ENCODE data around the gene OR13C2. TPM values are rescaled to one million over a fixed set of nuclear protein-coding genes. Genes with fewer than 3 reads are reported as not detected.
"Not testable (repeated sequence)": the region's sequence is repeated elsewhere in the genome, so short reads cannot be mapped to it uniquely, and the experiment has no call there.

Gene OR13C2
- total RNA-seq, 1 donor from 2014 or later: not detected

DNA sequence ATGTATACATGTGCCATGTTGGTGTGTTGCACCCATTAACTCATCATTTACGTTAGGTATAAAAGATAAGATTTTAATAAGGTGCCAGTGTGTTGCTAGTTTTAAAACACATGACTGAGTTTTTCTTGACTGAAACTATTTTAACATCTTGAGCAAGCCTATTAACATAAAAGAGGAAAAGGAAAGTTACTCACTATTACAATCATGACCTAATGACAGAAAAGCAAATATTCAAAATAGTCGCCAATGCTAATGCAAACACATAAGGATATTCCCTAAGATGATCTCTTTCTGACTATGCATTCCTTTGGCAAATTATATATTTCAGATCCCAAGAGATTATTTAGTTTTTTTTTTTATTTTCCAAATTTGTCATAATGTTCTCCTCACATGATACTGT lies 5.8 kb upstream of the OR13C2 start:
- no peaks in the 10 kb centered on the region for H3K4me1 Mint-ChIP-seq (ENCODE audit: low read depth, unreplicated experiment)
- H3K9me3 Mint-ChIP-seq (ENCODE audit: unreplicated experiment): no peaks in the 10 kb centered on the region
- no peak for TF ChIP-seq CTCF (IDR thresholded peaks at IDR 0.05; ENCODE audit: partially characterized antibody, unreplicated experiment)
- no peak overlapping the region for H3K27ac Mint-ChIP-seq (ENCODE audit: unreplicated experiment)
- no peak overlapping the region for H3K4me3 Mint-ChIP-seq (ENCODE audit: unreplicated experiment)
- H3K36me3 Mint-ChIP-seq (ENCODE audit: unreplicated experiment): no peaks in the 10 kb centered on the region
- peaks cover 1% of the 10 kb centered on the region for H3K27me3 Mint-ChIP-seq (ENCODE audit: unreplicated experiment)
- DNase-seq: no peak

DNA sequence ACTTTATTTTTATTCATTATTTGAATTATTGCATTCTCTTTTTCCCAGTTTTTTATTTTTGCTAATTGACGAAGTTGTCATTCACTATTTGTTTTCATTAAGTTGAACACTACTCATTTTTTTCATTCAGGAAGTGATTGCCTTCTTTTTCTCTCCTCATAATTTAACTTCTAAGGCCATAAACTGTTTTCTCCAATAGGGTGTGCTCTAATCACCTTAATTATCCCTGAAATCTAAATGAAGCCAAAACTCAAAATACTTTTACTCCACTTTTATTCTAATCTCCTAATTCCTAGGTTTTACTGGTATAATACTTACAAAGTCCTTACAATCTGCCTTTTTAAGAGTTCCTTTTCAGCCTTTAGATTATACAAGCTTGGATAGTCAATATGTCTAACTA lies 2.9 kb upstream of the OR13C2 start:
- Mint-ChIP-seq H3K4me1 (ENCODE audit: low read depth, unreplicated experiment) (no peaks in the 10 kb centered on the region), H3K4me3 (ENCODE audit: unreplicated experiment) (no peak overlapping the region), H3K27ac (ENCODE audit: unreplicated experiment) (no peak overlapping the region), H3K9me3 (ENCODE audit: unreplicated experiment) (no peaks in the 10 kb centered on the region), H3K36me3 (ENCODE audit: unreplicated experiment) (no peaks in the 10 kb centered on the region), H3K27me3 (ENCODE audit: unreplicated experiment) (no peaks in the 10 kb centered on the region)
- TF ChIP-seq CTCF (IDR thresholded peaks at IDR 0.05; ENCODE audit: partially characterized antibody, unreplicated experiment): no peak
- no peak for DNase-seq

- Mint-ChIP-seq H3K27me3 (ENCODE audit: unreplicated experiment) (no peaks in the 10 kb centered on the region), H3K27ac (ENCODE audit: unreplicated experiment) (no peak overlapping the region), H3K4me1 (ENCODE audit: low read depth, unreplicated experiment) (no peaks in the 10 kb centered on the region), H3K4me3 (ENCODE audit: unreplicated experiment) (no peak overlapping the region), H3K36me3 (ENCODE audit: unreplicated experiment) (no peaks in the 10 kb centered on the region), H3K9me3 (ENCODE audit: unreplicated experiment) (no peaks in the 10 kb centered on the region)
- no peak for TF ChIP-seq CTCF (IDR thresholded peaks at IDR 0.05; ENCODE audit: partially characterized antibody, unreplicated experiment)
- no peak for DNase-seq
Measured at GRCh38 chr9:104606152-104606551, 725 bp upstream of the OR13C2 start.

- TF ChIP-seq CTCF (IDR thresholded peaks at IDR 0.05; ENCODE audit: partially characterized antibody, unreplicated experiment): no peak
- no peaks in the 10 kb centered on the region for H3K9me3 Mint-ChIP-seq (ENCODE audit: unreplicated experiment)
- H3K27me3 Mint-ChIP-seq (ENCODE audit: unreplicated experiment): no peaks in the 10 kb centered on the region
- H3K4me3 Mint-ChIP-seq (ENCODE audit: unreplicated experiment): no peak overlapping the region
- no peak overlapping the region for H3K27ac Mint-ChIP-seq (ENCODE audit: unreplicated experiment)
- no peaks in the 10 kb centered on the region for H3K4me1 Mint-ChIP-seq (ENCODE audit: low read depth, unreplicated experiment)
- no peaks in the 10 kb centered on the region for H3K36me3 Mint-ChIP-seq (ENCODE audit: unreplicated experiment)
- no peak for DNase-seq
Measured at GRCh38 chr9:104604801-104605200, 626 bp downstream of the OR13C2 start.

DNA sequence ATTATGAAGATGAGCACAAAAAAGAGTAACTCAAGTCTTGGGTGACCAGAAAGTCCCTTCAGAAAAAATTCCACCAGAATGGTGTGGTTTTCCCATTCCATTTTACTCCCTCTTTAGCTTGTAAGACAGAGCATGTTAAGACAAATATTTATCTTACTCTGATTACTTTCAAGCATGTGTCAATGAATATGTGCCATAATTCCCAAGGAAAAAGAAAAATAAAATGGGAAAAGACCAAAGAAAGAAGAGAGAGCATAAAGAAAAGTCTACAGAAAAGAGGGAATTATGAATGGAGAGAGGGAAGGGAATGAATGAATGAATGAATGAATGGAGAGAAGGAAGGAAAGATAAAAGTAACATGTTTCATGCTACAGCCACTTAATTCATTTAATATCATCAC lies 6.1 kb downstream of the OR13C2 start, which contains the start of gene OR13C5:
Gene OR13C5, minus strand, starts transcription at position 101 of the 400 bp plus-strand sequence. Its CDS starts 0 bp downstream, at position 101.
- H3K4me1 Mint-ChIP-seq (ENCODE audit: low read depth, unreplicated experiment); H3K27me3 Mint-ChIP-seq (ENCODE audit: unreplicated experiment); H3K27ac Mint-ChIP-seq (ENCODE audit: unreplicated experiment); DNase-seq; H3K9me3 Mint-ChIP-seq (ENCODE audit: unreplicated experiment); H3K4me3 Mint-ChIP-seq (ENCODE audit: unreplicated experiment); H3K36me3 Mint-ChIP-seq (ENCODE audit: unreplicated experiment): not testable (repeated sequence)

DNA sequence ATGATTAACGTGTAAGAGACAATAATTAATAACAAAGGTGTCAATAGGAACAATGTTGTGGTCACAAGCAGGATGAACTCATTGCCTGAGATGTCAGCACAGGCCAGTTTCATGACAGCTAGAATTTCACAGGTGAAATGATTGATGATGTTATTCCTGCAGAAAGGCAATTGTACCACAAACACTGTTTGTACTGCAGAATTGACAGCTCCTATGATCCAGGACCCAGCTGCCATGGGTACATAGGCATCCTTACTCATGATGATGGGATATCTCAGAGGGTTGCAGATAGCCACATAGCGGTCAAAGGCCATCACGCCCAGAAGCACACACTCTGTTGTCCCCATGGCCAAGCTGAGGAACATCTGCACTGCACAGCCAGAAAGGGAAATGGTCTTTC lies 6.7 kb downstream of the OR13C2 start:
- not testable (repeated sequence) for H3K4me3 Mint-ChIP-seq (ENCODE audit: unreplicated experiment); H3K9me3 Mint-ChIP-seq (ENCODE audit: unreplicated experiment); H3K27me3 Mint-ChIP-seq (ENCODE audit: unreplicated experiment); DNase-seq; H3K4me1 Mint-ChIP-seq (ENCODE audit: low read depth, unreplicated experiment); H3K36me3 Mint-ChIP-seq (ENCODE audit: unreplicated experiment); H3K27ac Mint-ChIP-seq (ENCODE audit: unreplicated experiment)
